Measurements from ENCODE around the gene CKB.

- TF ChIP-seq CTCF (IDR thresholded peaks at IDR 0.05) (no peak), CEBPB (IDR thresholded peaks at IDR 0.05) (no peak), POLR2A (IDR thresholded peaks at IDR 0.05; ENCODE audit: low read length) (no peak), REST (IDR thresholded peaks at IDR 0.05) (no peak), PBX3 (IDR thresholded peaks at IDR 0.05) (no peak), HOXA7 (CRISPR knock-in tag; IDR thresholded peaks at IDR 0.05) (no peak), ESRRA (IDR thresholded peaks at IDR 0.05; ENCODE audit: borderline replicate concordance, low read length) (no peak), FOSB (CRISPR knock-in tag; IDR thresholded peaks at IDR 0.05) (no peak), JUN (IDR thresholded peaks at IDR 0.05) (no peak), CHD2 (IDR thresholded peaks at IDR 0.05; ENCODE audit: low read length, partially characterized antibody) (no peak), MAFK (IDR thresholded peaks at IDR 0.05; ENCODE audit: partially characterized antibody) (no peak), MAX (IDR thresholded peaks at IDR 0.05) (no peak)
Measured at GRCh38 chr14:103503296-103503695, 19.3 kb downstream of the CKB start.

Measured in A549 (cell line).